ENCODE measurements around the gene DNLZ.
"Not testable (repeated sequence)": the region's sequence is repeated elsewhere in the genome, so short reads cannot be mapped to it uniquely, and the experiment has no call there.

DNLZ gene

GRCh38 chr9:136353088-136353487 lies 10.5 kb downstream of the DNLZ start:
- H3K4me2 ChIP-seq (ENCODE audit: low read length) = no peak overlapping the region
- H3K9ac ChIP-seq (ENCODE audit: low read length) = no peak overlapping the region
- H3K4me3 ChIP-seq (ENCODE audit: low read length) = no peak overlapping the region
- no peaks in the 10 kb centered on the region for H3K4me1 ChIP-seq (ENCODE audit: low read length)
- H3K9me3 ChIP-seq (ENCODE audit: insufficient read depth, low read length) = no peaks in the 10 kb centered on the region
- no peaks in the 10 kb centered on the region for H3K36me3 ChIP-seq (replicated peaks; ENCODE audit: low read depth, low read length)
- TF ChIP-seq EZH2phosphoT487 (IDR thresholded peaks at IDR 0.05; ENCODE audit: low read depth) = no peak
- TF ChIP-seq CTCF (IDR thresholded peaks at IDR 0.05; ENCODE audit: low read depth, low read length) = no peak
- peaks cover 3% of the 10 kb centered on the region; the same call in 1 of the 2 replicates for H4K20me1 ChIP-seq (ENCODE audit: insufficient read depth, low read length)
- H2AFZ ChIP-seq (ENCODE audit: low read depth, low read length) = no peak overlapping the region
- H3K79me2 ChIP-seq (ENCODE audit: low read length) = no peaks in the 10 kb centered on the region
- no peak overlapping the region for H3K27ac ChIP-seq (ENCODE audit: low read length)
- H3K27me3 ChIP-seq (ENCODE audit: low read depth, low read length) = peaks cover 20% of the 10 kb centered on the region

GRCh38 chr9:136352682-136353081 lies 10.9 kb downstream of the DNLZ start:
- no peak overlapping the region for H2AFZ ChIP-seq (ENCODE audit: low read depth, low read length)
- no peak for TF ChIP-seq EZH2phosphoT487 (IDR thresholded peaks at IDR 0.05; ENCODE audit: low read depth)
- TF ChIP-seq CTCF (IDR thresholded peaks at IDR 0.05; ENCODE audit: low read depth, low read length) = no peak
- no peak overlapping the region for H3K9ac ChIP-seq (ENCODE audit: low read length)
- no peaks in the 10 kb centered on the region for H3K4me1 ChIP-seq (ENCODE audit: low read length)
- H3K4me2 ChIP-seq (ENCODE audit: low read length) = no peak overlapping the region
- H3K27me3 ChIP-seq (ENCODE audit: low read depth, low read length) = peaks cover 20% of the 10 kb centered on the region
- no peaks in the 10 kb centered on the region for H3K9me3 ChIP-seq (ENCODE audit: insufficient read depth, low read length)
- H3K36me3 ChIP-seq (replicated peaks; ENCODE audit: low read depth, low read length) = no peaks in the 10 kb centered on the region
- no peaks in the 10 kb centered on the region for H3K79me2 ChIP-seq (ENCODE audit: low read length)
- no peak overlapping the region for H3K4me3 ChIP-seq (ENCODE audit: low read length)
- peaks cover 3% of the 10 kb centered on the region; the same call in 1 of the 2 replicates for H4K20me1 ChIP-seq (ENCODE audit: insufficient read depth, low read length)
- H3K27ac ChIP-seq (ENCODE audit: low read length) = no peak overlapping the region

GRCh38 chr9:136351868-136352267 lies 11.7 kb downstream of the DNLZ start:
- not testable (repeated sequence) for H3K79me2 ChIP-seq (ENCODE audit: low read length); H3K36me3 ChIP-seq (replicated peaks; ENCODE audit: low read depth, low read length); H4K20me1 ChIP-seq (ENCODE audit: insufficient read depth, low read length); H2AFZ ChIP-seq (ENCODE audit: low read depth, low read length); H3K9me3 ChIP-seq (ENCODE audit: insufficient read depth, low read length); H3K4me3 ChIP-seq (ENCODE audit: low read length); H3K4me2 ChIP-seq (ENCODE audit: low read length); H3K27ac ChIP-seq (ENCODE audit: low read length); H3K4me1 ChIP-seq (ENCODE audit: low read length); H3K9ac ChIP-seq (ENCODE audit: low read length)
- peaks cover 20% of the 10 kb centered on the region for H3K27me3 ChIP-seq (ENCODE audit: low read depth, low read length)

- no peak overlapping the region for H3K27ac ChIP-seq (ENCODE audit: low read length)
- no peak overlapping the region for H3K9ac ChIP-seq (ENCODE audit: low read length)
- H3K79me2 ChIP-seq (ENCODE audit: low read length) = no peaks in the 10 kb centered on the region
- H3K4me1 ChIP-seq (ENCODE audit: low read length) = no peaks in the 10 kb centered on the region
- no peak overlapping the region for H2AFZ ChIP-seq (ENCODE audit: low read depth, low read length)
- no peak overlapping the region for H3K4me3 ChIP-seq (ENCODE audit: low read length)
- no peak for TF ChIP-seq EZH2phosphoT487 (IDR thresholded peaks at IDR 0.05; ENCODE audit: low read depth)
- no peak for TF ChIP-seq CTCF (IDR thresholded peaks at IDR 0.05; ENCODE audit: low read depth, low read length)
- no peak overlapping the region for H3K4me2 ChIP-seq (ENCODE audit: low read length)
- no peaks in the 10 kb centered on the region for H3K9me3 ChIP-seq (ENCODE audit: insufficient read depth, low read length)
- H3K27me3 ChIP-seq (ENCODE audit: low read depth, low read length) = peaks cover 20% of the 10 kb centered on the region
- H4K20me1 ChIP-seq (ENCODE audit: insufficient read depth, low read length) = peaks cover 3% of the 10 kb centered on the region; the same call in 1 of the 2 replicates
- H3K36me3 ChIP-seq (replicated peaks; ENCODE audit: low read depth, low read length) = no peaks in the 10 kb centered on the region
Measured at GRCh38 chr9:136351252-136351800, 12.2 kb downstream of the DNLZ start.

Data from OCI-LY3 (cell line).